Activated CD8-positive, alpha-beta T cell treated with anti-CD3 and anti-CD28 coated beads, Interleukin-2, amount 10 ng/mL, durations not matched to agents 7 days and 5 days (primary cell): Measurements from ENCODE around the gene TRMT44. TPM values are rescaled to one million over a fixed set of nuclear protein-coding genes. Genes with fewer than 3 reads are reported as not detected.
A peak's percentile ranks its signal among the peaks of the same experiment; 100 is the strongest.
"Not testable (repeated sequence)": the region's sequence is repeated elsewhere in the genome, so short reads cannot be mapped to it uniquely, and the experiment has no call there.

ENCODE experiments used
- ATAC-seq: fragments of 150-1000 bp; cut with Tn5 transposase; one replicate; pipeline ENCODE4 v1.10.0; 2021; ENCODE audit warnings: moderate library complexity
- CTCF ChIA-PET: fragments of 350-600 bp; sonication (Branson Sonifier 250); formaldehyde crosslinking; loops from one replicate; lab custom pipeline; 2021; ENCODE audit warnings: antibody characterized with exemption; lab: Charles Lee
- POLR2A ChIA-PET: fragments of 350-600 bp; sonication (Branson Sonifier 250); formaldehyde crosslinking; loops from one replicate; lab custom pipeline; 2021; ENCODE audit warnings: antibody characterized with exemption; lab: Charles Lee
- DNase-seq: peaks from one replicate; pipeline ENCODE4 v3.0.0-alpha.2; 2020
- H3K27ac Mint-ChIP-seq: one replicate; pipeline ENCODE4 v1.8.0; 2021; ENCODE audit warnings: mild to moderate bottlenecking, mixed read lengths
- H3K27me3 Mint-ChIP-seq: one replicate; pipeline ENCODE4 v1.8.0; 2021; ENCODE audit warnings: low read depth, mixed read lengths
- H3K36me3 Mint-ChIP-seq: one replicate; pipeline ENCODE4 v1.8.0; 2021; ENCODE audit warnings: low read depth, mixed read lengths
- H3K4me1 Mint-ChIP-seq: one replicate; pipeline ENCODE4 v1.8.0; 2021; ENCODE audit warnings: low read depth, mixed read lengths
- H3K4me3 Mint-ChIP-seq: one replicate; pipeline ENCODE4 v1.8.0; 2021; ENCODE audit warnings: mild to moderate bottlenecking, mixed read lengths
- H3K9me3 Mint-ChIP-seq: one replicate; pipeline ENCODE4 v1.8.0; 2022; ENCODE audit warnings: mixed read lengths; ENCODE audit not compliant: insufficient read depth
- total RNA-seq, 2 experiments: library from RNA; stranded (reverse); gene quantifications; one replicate each; pipeline ENCODE4 v1.2.3, GENCODE V29; 2021

TRMT44 gene
- total RNA-seq, 2 experiments from 2014 or later = 18.5 to 22.2 TPM

DNA sequence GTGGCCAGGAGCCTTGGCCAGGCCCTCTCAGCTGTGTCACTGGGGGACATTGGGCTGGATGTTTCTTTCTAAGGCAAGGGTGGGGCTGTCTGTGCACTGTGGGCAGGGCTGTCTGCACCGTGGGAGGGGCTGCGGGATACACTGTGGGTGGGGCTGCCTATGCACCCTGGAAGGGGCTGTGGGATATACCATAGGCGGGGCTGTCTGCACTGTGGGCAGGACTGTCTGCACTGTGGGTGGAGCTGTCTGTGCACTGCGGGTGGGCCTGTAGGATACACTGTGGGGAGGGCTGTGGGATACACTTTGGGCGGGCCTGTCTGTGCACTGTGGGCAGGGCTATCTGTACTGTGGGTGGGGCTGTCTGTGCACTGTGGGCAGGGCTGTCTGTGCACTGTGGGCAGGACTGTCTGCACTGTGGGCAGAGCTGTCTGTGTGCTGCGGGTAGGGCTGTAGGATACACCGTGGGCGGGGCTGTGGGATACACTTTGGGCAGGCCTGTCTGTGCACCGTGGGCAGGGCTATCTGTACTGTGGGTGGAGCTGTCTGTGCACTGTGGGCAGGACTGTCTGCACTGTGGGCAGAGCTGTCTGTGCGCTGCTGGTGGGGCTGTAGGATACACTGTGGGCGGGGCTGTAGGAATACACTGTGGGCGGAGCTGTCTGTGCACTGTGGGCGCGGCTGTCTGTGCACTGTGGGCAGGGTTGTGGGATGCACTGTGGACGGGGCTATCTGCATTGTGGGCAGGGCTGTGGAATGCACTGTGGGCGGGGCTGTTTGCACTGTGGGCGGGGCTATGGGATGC is 31.1 kb upstream of the TRMT44 start:
- Mint-ChIP-seq H3K9me3 (no peaks in the 10 kb centered on the region), H3K27ac (peak overlapping the region; percentile 10), H3K4me1 (peaks cover 24% of the 10 kb centered on the region), H3K4me3 (no peak overlapping the region), H3K36me3 (peaks cover 10% of the 10 kb centered on the region), H3K27me3 (no peaks in the 10 kb centered on the region)
- POLR2A ChIA-PET = interaction anchor here (0.6 to 0.7 kb wide), 2 partner anchors 31 to 178 kb away, joined by 3 to 4 read pairs; no protein-coding TSS in a partner anchor
- peak; percentile 80 for DNase-seq
- CTCF ChIA-PET = interaction anchor here (1.0 to 1.3 kb wide), 2 partner anchors 18 to 233 kb away, joined by 3 to 5 read pairs; no protein-coding TSS in a partner anchor
- ATAC-seq = peak; percentile 90

DNA sequence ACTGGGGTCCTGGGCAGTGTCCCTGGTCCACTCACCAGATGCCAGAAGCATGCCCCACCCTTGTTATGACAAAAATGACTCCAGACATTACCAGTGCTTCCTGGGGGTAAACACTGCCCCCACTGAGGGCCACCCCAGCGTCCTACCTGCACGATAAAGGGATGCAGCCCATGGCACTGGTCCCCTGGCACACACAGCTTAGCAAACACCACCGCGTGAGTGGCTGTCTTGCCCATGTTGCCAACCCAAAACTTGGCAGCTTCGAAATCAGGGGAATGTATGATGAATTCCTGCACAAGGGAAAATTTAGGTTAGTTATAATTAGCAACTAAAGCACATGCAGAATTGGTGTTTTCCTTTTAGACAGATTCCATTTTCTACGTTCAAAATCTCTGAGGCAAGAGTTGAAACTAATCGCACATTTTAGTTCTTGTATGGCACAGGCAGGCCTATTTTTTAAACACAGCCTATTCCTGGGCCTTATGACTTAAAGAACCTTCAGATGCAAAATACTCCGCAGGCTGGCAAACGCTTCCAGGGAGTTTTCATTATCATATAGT is 30.4 kb upstream of the TRMT44 start:
- Mint-ChIP-seq H3K36me3 (peaks cover 11% of the 10 kb centered on the region), H3K4me1 (peaks cover 29% of the 10 kb centered on the region), H3K4me3 (no peak overlapping the region), H3K27me3 (no peaks in the 10 kb centered on the region), H3K9me3 (no peaks in the 10 kb centered on the region), H3K27ac (no peak overlapping the region)
- ChIA-PET POLR2A (interaction anchor here (0.6 kb wide), 1 partner anchor 178 kb away, joined by 4 read pairs; no protein-coding TSS in a partner anchor), CTCF (no interaction called here)
- DNase-seq = no peak
- ATAC-seq = no peak

DNA sequence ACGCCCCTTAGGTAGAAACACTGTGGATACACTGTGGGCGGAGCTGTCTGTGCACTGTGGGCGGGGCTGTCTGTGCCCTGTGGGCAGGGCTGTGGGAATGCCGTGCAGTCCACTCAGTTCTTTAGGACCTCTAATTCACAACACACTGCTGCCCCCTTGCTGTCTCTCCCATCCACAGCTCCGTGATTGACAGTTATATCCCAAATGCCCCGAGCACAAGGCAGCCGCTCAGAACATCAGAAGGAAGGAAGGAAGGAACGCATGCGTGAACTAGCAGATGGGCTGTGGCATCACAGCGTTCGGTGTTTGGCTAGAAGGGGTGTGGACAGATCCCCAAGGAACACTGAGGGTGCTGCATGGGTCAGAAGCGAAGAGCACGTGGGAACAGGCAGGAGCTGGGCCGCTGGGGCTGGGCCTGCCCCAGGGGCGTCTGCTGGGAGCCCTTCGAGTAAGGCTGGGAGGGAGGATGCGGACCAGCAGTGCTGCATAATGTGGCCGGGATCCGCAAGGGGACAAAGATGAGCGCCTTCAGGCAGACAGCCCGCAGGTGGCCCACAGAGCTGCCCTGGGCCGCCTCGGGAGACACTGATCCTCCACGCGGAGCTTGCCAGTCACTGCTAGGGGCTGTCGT is 29.8 kb upstream of the TRMT44 start:
- ChIA-PET CTCF (no interaction called here), POLR2A (interaction anchor here (0.6 kb wide), 1 partner anchor 10 kb away, joined by 3 read pairs; no protein-coding TSS in a partner anchor)
- Mint-ChIP-seq H3K27ac (no peak overlapping the region), H3K9me3 (no peaks in the 10 kb centered on the region), H3K36me3 (peaks cover 11% of the 10 kb centered on the region), H3K27me3 (no peaks in the 10 kb centered on the region), H3K4me1 (peaks cover 29% of the 10 kb centered on the region), H3K4me3 (no peak overlapping the region)
- DNase-seq (no peak), ATAC-seq (no peak)

DNA sequence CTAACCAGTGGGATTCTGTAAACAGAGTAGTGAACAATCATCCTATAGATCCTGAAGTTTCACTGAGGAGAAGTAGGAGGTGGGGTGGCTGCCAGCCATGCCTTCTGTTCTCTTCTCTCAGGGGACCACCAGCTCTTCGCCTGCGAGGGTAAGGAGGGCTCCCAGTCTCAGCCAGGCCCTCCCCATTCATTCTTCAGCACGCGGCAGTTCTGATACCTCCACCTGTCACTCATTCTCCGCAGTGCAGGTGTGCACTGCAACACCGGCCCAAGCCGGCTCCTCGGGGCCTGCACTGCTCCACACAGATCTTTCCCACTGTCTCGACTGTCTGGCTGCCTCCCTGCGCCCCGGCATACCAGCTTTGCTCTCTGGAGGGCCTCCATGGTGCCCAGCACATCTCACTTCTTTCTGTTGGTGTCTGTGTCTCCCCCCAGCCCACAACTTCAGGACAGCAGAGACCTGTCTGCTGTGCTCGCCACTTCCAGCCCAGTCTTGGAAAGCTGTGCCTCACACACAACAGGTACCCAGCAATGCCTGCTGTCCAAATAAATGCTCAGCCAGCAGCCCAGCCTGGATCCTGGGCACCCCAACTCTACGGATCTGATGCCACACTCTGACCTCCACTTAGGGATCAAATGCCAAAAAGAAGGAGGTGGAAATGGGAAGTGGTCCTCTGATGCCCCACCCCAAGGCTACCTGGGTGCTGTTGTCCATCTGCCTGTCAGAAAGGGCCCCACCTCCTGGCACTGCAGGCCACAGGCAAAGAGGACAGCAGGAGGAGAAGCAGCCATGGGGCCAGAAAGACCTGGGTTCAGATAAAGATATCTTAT is 29.0 kb upstream of the TRMT44 start:
- H3K4me3 Mint-ChIP-seq = no peak overlapping the region
- peaks cover 29% of the 10 kb centered on the region for H3K4me1 Mint-ChIP-seq
- no peak for DNase-seq
- peaks cover 11% of the 10 kb centered on the region for H3K36me3 Mint-ChIP-seq
- ChIA-PET CTCF (no interaction called here), POLR2A (interaction anchor here (0.6 kb wide), 1 partner anchor 9 kb away, joined by 3 read pairs; no protein-coding TSS in a partner anchor)
- no peaks in the 10 kb centered on the region for H3K9me3 Mint-ChIP-seq
- H3K27ac Mint-ChIP-seq = no peak overlapping the region
- no peaks in the 10 kb centered on the region for H3K27me3 Mint-ChIP-seq
- no peak for ATAC-seq

DNA sequence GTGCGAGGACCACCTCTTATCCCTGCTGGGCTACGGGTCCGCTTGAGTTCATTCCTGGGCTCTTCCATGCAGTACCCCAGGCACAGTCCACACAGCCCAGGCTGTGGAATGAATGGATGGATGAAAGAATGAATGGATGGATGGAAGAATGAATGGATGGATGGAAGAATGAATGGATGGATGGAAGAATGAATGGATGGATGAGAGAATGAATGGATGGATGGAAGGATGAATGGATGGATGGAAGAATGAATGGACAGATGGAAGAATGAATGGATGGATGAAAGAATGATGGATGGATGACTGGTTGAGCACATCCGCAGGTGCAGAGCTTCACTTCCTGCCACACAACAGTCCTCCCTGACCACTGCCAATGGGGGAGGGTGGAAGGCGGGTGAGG is 28.3 kb upstream of the TRMT44 start:
- ATAC-seq = no peak
- H3K27me3 Mint-ChIP-seq = no peaks in the 10 kb centered on the region
- POLR2A ChIA-PET = no interaction called here
- CTCF ChIA-PET = no interaction called here
- peaks cover 11% of the 10 kb centered on the region for H3K36me3 Mint-ChIP-seq
- no peaks in the 10 kb centered on the region for H3K9me3 Mint-ChIP-seq
- H3K4me1 Mint-ChIP-seq = peaks cover 29% of the 10 kb centered on the region
- H3K27ac Mint-ChIP-seq = no peak overlapping the region
- DNase-seq = no peak
- H3K4me3 Mint-ChIP-seq = no peak overlapping the region

DNA sequence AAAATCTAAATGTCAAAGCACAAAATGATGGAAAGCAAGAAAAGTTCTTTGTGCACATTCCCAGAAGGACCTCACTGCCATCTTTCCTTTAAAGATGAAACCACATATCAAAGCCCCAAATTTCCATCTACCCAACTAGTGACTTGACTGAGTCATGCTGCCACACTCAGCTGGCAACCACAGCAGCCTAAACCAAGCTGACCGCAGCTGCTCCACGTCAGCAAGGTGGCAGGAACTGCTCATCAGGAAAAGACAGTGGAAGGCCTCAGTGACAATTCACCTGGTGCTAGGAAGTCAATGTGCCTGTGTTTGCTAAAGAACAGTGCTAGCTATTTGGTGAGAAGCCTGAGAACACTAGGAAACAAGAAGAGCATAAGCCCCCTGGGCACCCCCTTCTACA is 26.2 kb upstream of the TRMT44 start:
- peaks cover 10% of the 10 kb centered on the region for H3K36me3 Mint-ChIP-seq
- POLR2A ChIA-PET = no interaction called here
- H3K4me1 Mint-ChIP-seq = peaks cover 25% of the 10 kb centered on the region
- no peak for ATAC-seq
- no peaks in the 10 kb centered on the region for H3K9me3 Mint-ChIP-seq
- peak; percentile 43 for DNase-seq
- H3K27ac Mint-ChIP-seq = peak overlapping the region; percentile 17
- no peak overlapping the region for H3K4me3 Mint-ChIP-seq
- CTCF ChIA-PET = interaction anchor here (0.9 to 1.5 kb wide), 2 partner anchors 14 to 238 kb away, joined by 3 to 5 read pairs; no protein-coding TSS in a partner anchor
- no peaks in the 10 kb centered on the region for H3K27me3 Mint-ChIP-seq

- Mint-ChIP-seq H3K4me3 (no peak overlapping the region), H3K9me3 (no peaks in the 10 kb centered on the region), H3K4me1 (peaks cover 19% of the 10 kb centered on the region), H3K27ac (no peak overlapping the region), H3K27me3 (no peaks in the 10 kb centered on the region), H3K36me3 (peaks cover 7% of the 10 kb centered on the region)
- ChIA-PET POLR2A (no interaction called here), CTCF (interaction anchor here (1.0 to 1.5 kb wide), 2 partner anchors 11 to 241 kb away, joined by 3 to 5 read pairs; no protein-coding TSS in a partner anchor)
- DNase-seq = no peak
- no peak for ATAC-seq
These were observed 23.4 kb upstream of the TRMT44 start for GRCh38 chr4:8417071-8417614.

- H3K27ac Mint-ChIP-seq = no peak overlapping the region
- H3K9me3 Mint-ChIP-seq = no peaks in the 10 kb centered on the region
- H3K27me3 Mint-ChIP-seq = no peaks in the 10 kb centered on the region
- peaks cover 11% of the 10 kb centered on the region for H3K4me1 Mint-ChIP-seq
- H3K36me3 Mint-ChIP-seq = peaks cover 1% of the 10 kb centered on the region
- DNase-seq (peak; percentile 29), ATAC-seq (peak; percentile 30)
- ChIA-PET POLR2A (interaction anchor here (1.9 kb wide), 1 partner anchor 21 kb away, joined by 8 read pairs; the partner anchor contains the start of genes ACOX3 and TRMT44), CTCF (interaction anchor here (1.1 to 2.0 kb wide), 3 partner anchors 9 to 178 kb away, joined by 4 to 7 read pairs (median 6); no protein-coding TSS in a partner anchor)
- H3K4me3 Mint-ChIP-seq = no peak overlapping the region
These were observed 21.1 kb upstream of the TRMT44 start for GRCh38 chr4:8419222-8420041.

DNA sequence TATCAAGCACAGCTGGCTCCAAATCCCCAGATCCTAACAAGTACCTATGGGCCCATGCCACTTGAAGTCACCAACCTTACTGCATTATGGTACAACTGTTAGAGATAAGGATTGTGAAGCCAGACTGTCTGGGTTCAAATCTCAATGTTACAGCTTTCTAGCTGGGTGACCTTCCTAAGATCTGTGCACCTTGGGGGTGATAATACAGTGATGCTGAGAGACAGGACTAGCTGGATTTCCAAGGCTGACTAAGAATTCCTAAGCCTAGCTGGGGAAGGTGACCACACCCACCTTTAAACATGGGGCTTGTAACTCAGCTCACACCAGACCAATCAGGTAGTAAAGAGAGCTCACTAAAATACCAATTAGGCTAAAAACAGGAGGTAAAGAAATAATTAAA is 20.4 kb upstream of the TRMT44 start:
- not testable (repeated sequence) for H3K27me3 Mint-ChIP-seq, ATAC-seq, H3K27ac Mint-ChIP-seq, H3K4me3 Mint-ChIP-seq, H3K4me1 Mint-ChIP-seq, H3K36me3 Mint-ChIP-seq, H3K9me3 Mint-ChIP-seq, DNase-seq
- CTCF ChIA-PET = interaction anchor here (1.1 to 2.0 kb wide), 3 partner anchors 9 to 178 kb away, joined by 4 to 7 read pairs (median 6); no protein-coding TSS in a partner anchor
- POLR2A ChIA-PET = interaction anchor here (0.6 to 1.9 kb wide), 3 partner anchors 9 to 20 kb away, joined by 3 to 8 read pairs (median 4); partner anchors contain the start of genes ACOX3 and TRMT44

GRCh38 chr4:8422327-8422726 is 18.2 kb upstream of the TRMT44 start:
- POLR2A ChIA-PET = no interaction called here
- Mint-ChIP-seq H3K4me3 (no peak overlapping the region), H3K27ac (no peak overlapping the region)

More at GRCh38 chr4:8422327-8422726, 18.2 kb upstream of the TRMT44 start:
- Mint-ChIP-seq H3K27me3 (no peaks in the 10 kb centered on the region), H3K36me3 (no peaks in the 10 kb centered on the region), H3K4me1 (peaks cover 12% of the 10 kb centered on the region), H3K9me3 (no peaks in the 10 kb centered on the region)
- DNase-seq (no peak), ATAC-seq (no peak)
- CTCF ChIA-PET = no interaction called here
